Endothelial cell of hepatic sinusoid (primary cell): ENCODE data around the gene ESPL1.

ENCODE experiments used
- in situ Hi-C: cut with HindIII; loops from 2 replicates; pipeline ENCODE4 v1.10.0; 2017; ENCODE audit warnings: low sequenced_read_pairs

Gene ESPL1

GRCh38 chr12:53255996-53256395 is 12.1 kb upstream of the ESPL1 start:
- in situ Hi-C loops = no loop called here

GRCh38 chr12:53258541-53259539 is 9.3 kb upstream of the ESPL1 start:
- in situ Hi-C loops = no loop called here

- in situ Hi-C loops = no loop called here
Measured at GRCh38 chr12:53259891-53260290, 8.2 kb upstream of the ESPL1 start.

GRCh38 chr12:53265783-53266182 is 2.3 kb upstream of the ESPL1 start:
- in situ Hi-C loops = loop anchor here (5.0 kb wide), 1 partner anchor 188 kb away; the partner anchor contains the start of gene SPRYD3

- in situ Hi-C loops = loop anchor here (5.0 kb wide), 1 partner anchor 190 kb away; the partner anchor contains the start of gene SPRYD3
Measured at GRCh38 chr12:53267306-53267998, 647 bp upstream of the ESPL1 start.

GRCh38 chr12:53268630-53269562 is 797 bp downstream of the ESPL1 start:
- in situ Hi-C loops = loop anchor here (5.0 kb wide), 1 partner anchor 192 kb away; the partner anchor contains the start of gene SPRYD3

- in situ Hi-C loops = no loop called here
Measured at GRCh38 chr12:53274445-53274844, 6.3 kb downstream of the ESPL1 start.

- in situ Hi-C loops = no loop called here
Measured at GRCh38 chr12:53276511-53276910, 8.4 kb downstream of the ESPL1 start.

- in situ Hi-C loops = no loop called here
Measured at GRCh38 chr12:53277981-53278380, 9.9 kb downstream of the ESPL1 start.

- in situ Hi-C loops = no loop called here
Measured at GRCh38 chr12:53279283-53279869, 11.3 kb downstream of the ESPL1 start.

GRCh38 chr12:53279888-53280498 is 11.9 kb downstream of the ESPL1 start:
- in situ Hi-C loops = no loop called here

- in situ Hi-C loops = loop anchor here (5.0 kb wide), 1 partner anchor 36 kb away; the partner anchor contains the start of gene AAAS
Measured at GRCh38 chr12:53286448-53286847, 18.3 kb downstream of the ESPL1 start.

GRCh38 chr12:53287741-53288216 is 19.7 kb downstream of the ESPL1 start:
- in situ Hi-C loops = loop anchor here (5.0 kb wide), 1 partner anchor 35 kb away; the partner anchor contains the start of gene AAAS

- in situ Hi-C loops = loop anchor here (5.0 kb wide), 1 partner anchor 34 kb away; the partner anchor contains the start of gene AAAS
Measured at GRCh38 chr12:53288322-53288721, 20.2 kb downstream of the ESPL1 start.

GRCh38 chr12:53289891-53290290 is 21.8 kb downstream of the ESPL1 start:
- in situ Hi-C loops = loop anchor here (5.0 kb wide), 2 partner anchors 32 to 78 kb away; partner anchors contain the start of gene AAAS

- in situ Hi-C loops = loop anchor here (5.0 kb wide), 1 partner anchor 78 kb away; no protein-coding TSS in a partner anchor
Measured at GRCh38 chr12:53290661-53291060, 22.6 kb downstream of the ESPL1 start.

GRCh38 chr12:53292426-53292825 is 24.3 kb downstream of the ESPL1 start:
- in situ Hi-C loops = loop anchor here (5.0 kb wide), 1 partner anchor 80 kb away; no protein-coding TSS in a partner anchor

- in situ Hi-C loops = no loop called here
Measured at GRCh38 chr12:53295070-53295890, 27.2 kb downstream of the ESPL1 start, which contains the start of gene PFDN5. Gene PFDN5, plus strand, starts transcription at chr12:53295542. Its CDS starts 26 bp downstream, at chr12:53295568.
